Measurements from ENCODE around the gene FUOM.

GRCh38 chr10:133358925-133359310, 1.1 kb upstream of the FUOM start:
- TF ChIP-seq CTCF (IDR thresholded peaks at IDR 0.05), result no peak
- TF ChIP-seq POLR2A (IDR thresholded peaks at IDR 0.05), result no peak

All from testis (tissue), 2 donors.